RPMI8226 (cell line): Measurements from ENCODE around the gene ABCC11.

Experiments used
- DNase-seq: peaks from one replicate; pipeline ENCODE4 v3.0.0-alpha.2; 2015

The ABCC11 gene

DNA sequence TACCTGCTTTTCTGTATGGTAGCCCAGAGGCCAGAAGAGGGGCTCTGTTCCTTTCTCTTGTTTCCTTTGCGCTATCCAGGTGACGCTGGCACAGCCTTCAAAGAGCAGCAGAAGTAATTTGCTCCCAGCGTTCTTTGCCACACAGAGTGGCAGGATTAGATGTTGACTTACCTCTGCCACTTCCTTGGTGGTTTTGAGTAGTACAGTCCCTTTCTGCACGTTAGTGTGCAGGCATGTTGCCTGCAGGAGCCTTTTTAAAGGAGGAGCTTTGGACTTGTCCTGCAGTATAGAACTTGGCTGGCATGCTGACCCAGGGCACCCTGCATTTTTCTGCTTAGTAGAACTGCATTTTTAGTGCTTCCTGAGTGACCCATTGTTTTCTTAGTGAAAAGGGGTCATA is at the start of gene ABCC11:
ABCC11 (minus strand) TSS at position 229 of the 400 bp plus-strand sequence. CDS start 15,618 bp downstream, outside the sequence.
- no peak for DNase-seq

GRCh38 chr16:48295488-48296281 is 48.3 kb upstream of the ABCC11 start:
- no peak for DNase-seq

DNA sequence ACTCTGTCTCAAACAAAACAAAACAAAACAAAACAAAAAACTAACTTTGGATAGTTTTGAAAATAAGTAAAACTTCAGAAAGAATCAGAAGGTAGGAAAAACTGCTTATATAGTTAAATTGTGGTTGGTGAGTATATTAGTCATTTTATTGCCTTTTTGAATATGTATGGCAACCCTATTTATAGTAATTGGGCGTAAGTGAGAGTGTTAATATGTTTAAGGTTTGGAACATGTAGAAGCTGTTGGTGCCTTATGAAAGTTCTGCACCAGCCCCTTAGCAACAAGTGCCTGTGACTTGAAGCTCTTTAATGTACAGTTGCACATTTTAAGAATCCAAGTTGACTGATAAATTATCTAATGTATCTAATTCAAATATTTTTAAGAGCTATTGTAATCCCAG is 47.4 kb upstream of the ABCC11 start:
- no peak for DNase-seq

DNA sequence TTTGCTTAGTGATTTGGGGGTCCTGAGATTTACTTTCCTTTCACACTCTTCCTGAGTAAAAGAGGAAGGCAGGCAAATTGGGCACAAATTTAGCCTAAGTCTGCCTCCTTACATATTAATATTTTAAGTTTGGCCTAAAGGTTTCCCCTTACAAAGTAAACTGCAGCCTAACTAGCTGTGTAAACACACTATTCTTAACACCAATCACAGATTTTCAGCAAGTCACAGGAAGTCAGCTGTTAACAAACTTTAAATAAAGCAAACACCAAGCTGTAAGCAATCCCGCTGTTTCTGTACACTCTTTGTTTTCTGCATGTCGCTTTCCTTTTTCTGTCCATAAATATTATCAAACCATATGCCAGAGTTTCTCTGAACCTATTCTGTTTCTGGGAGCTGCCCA is 45.1 kb upstream of the ABCC11 start:
- no peak for DNase-seq

DNA sequence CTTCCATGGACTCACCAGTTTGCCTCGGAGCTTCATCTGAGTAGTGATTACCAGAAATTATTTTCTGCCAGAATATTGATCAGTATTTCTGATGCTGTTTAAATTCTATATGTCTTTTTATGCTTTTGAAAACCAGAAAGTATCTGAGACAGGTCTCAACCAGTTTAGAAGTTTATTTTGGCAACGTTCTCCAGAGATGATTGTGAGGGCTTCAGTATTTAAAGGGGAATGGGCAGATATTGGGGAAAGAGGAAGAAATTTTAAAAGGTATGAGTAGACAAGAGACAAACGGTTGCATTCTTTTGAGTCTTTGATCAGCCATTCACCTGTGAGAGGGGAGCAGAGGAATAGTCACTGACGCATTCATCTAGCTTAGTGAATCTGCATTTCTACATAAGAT is 44.4 kb upstream of the ABCC11 start:
- DNase-seq: no peak

DNA sequence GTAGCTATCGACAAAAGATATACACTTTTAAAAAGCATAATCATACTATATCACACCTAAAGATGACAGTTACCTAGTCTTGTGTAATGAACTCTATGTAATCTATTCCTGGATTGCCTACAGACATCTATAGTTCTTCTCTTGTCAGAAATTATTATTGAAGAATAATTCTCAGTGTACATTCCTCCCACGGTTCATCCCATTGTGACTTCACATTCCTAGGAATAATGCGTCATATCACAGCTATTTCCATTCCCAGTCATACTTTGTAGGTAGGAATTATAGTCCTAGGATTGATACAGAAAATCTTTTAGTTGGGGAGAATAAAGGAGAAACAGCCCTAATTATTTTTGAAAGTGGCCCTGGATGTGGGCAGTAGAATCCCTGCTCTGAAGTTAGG is 44.0 kb upstream of the ABCC11 start:
- no peak for DNase-seq

DNA sequence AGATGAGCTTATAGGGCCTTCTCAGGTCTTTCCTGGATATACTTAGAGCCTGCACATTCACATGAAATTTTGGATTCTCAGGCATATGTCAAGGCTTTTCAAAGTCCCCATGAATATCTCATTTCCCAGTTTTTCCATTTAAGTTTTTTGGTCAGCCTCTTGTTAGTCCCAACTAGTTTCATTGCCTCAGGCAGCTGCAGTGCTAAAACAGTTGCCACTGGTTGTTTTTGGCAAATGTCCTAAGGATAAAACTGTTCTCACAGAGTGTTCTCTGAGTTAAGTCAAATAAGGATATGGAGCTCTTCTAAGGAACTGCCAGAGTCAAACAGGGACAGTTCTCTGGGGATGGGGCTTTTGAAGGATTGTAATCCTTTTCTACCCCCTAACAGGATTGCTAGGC is 39.9 kb upstream of the ABCC11 start:
- no peak for DNase-seq

DNA sequence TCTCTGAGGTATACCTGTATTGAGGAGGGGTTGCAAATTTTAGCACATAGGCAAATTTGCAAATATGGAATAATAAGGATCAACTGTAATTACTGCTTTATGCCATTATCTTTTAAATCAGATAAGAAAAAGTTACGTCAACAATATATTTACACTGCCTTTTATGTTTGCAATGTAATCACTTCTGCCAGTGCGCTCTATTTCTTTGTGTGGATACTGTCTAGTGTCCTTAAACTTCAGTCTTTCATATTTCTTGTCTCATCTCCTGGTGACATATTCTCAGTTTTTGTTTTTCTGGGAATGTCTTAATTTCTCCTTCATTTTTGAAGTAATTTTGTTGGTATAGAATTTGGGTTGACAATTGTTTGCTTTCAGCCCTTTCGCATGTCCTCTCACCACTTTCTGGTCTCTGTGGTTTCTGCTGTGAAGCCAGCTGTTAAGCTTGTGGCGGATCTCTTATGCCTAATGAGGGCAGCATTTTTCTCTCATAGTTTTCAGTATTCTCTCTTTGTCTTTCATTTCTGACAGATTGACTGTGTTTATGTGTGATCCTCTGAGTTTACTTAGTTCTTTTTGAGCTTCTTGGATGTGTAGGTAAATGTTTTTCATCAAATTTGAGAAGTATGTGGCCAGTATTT is 37.6 kb upstream of the ABCC11 start:
- no peak for DNase-seq

DNA sequence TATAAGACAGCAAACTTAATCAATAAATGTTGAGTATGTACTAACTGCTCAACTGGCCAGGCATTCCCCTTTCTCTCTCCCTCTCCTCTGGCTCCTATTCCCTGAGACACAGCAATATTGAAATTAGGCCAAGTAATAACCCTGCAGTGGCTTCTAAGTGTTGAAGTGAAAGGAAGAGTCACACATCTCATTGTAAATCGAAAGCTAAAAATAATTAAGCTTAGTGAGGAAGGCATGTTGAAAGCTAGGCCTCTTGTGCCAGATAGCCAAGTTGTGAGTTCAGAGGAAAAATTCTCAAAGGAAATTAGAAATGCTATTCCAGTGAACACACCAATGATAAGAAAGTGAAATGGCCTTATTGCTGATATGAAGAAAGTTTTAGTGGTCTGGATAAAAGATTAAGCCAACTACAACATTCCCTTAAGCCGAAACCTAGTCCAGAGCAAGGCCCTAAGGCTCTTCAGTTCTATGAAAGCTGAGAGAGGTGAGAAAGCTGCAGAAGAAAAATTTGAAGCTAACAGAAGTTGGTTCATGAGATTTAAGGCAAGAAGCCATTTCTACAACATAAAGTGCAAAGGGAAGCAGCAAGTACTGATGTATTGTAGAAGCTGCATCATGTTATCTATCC is 35.4 kb upstream of the ABCC11 start:
- DNase-seq: no peak

DNA sequence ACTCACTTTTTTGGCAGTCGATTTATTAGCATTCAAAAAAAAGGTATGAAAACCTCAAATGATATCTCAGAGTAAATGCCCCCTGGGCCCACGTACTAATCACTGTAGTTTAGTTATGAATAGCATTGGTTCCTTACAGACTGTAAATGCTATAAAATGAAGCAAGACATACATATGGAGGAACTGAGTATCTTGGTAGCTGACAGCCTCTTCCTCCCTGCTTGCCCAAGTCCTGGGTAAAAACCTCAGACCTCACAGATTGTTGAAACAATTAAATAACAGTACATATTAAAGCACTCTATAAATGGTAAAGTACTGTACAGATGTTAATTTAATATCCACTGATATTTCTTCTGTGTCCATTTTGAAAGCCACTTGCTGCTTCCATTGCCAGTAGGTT is 33.2 kb upstream of the ABCC11 start:
- no peak for DNase-seq

GRCh38 chr16:48279199-48279598 is 31.9 kb upstream of the ABCC11 start:
- DNase-seq: no peak

DNA sequence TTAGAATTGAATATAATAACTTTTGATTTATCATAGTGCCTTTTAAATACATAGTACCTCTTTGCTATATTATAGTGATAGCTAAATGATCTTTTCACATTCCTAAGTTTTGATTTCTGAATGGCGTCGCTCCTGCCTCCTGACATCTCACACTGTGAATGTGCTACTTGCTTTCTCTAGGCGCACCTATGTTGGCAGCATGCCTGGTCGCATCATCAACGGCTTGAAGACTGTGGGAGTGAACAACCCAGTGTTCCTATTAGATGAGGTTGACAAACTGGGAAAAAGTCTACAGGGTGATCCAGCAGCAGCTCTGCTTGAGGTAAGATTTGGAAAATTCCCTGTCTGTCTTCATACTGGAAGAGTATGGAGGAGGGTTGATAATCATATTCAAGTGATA is 29.8 kb upstream of the ABCC11 start:
- no peak for DNase-seq

GRCh38 chr16:48276102-48276501 is 28.8 kb upstream of the ABCC11 start:
- no peak for DNase-seq

DNA sequence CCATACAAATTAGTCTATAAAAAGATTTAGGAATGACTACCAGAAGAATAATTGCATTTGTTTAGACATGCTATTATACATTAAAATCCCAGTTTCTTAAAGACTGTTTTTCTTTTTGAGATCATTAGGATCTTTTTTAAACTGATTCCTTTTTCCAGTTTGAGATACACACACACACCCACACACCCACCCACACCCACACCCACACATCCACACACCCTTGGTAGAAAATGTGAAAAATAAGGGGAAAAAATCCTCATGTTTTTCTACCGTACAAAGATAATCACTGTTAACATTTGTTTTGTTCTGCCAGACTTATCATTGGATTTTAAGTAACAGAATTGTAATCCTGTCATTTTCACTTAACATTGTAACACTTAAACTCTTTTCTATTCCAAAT is 27.1 kb upstream of the ABCC11 start:
- no peak for DNase-seq

DNA sequence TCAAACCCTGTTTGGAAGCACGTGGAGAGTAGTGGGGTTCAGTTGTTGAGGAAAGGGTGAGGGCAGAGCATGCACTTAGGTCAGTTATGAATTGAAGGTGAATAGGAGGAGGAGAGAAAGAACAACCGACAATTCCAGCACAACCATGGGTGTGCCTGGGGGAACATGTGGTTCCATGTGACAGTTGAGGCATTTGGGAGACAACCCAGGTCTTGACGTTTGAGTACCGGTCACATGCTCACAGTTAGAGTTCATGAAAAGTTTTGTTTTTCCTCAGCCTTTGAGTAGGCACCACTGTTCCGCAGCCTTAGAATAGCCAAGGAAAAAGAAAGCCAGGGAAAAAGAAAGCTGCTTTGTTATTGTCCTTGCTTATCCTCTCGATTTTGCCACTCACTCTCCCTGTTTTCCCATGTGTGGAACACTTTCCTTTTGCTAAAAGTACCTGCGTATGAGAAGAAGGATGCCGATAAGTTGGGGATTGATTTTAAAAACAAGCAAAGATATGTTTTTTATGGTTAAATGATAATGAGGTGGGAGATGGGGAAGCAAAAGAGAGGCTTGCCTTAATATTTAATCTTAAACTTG is 25.6 kb upstream of the ABCC11 start:
- DNase-seq: no peak

GRCh38 chr16:48271728-48272127 is 24.4 kb upstream of the ABCC11 start:
- DNase-seq: no peak

DNA sequence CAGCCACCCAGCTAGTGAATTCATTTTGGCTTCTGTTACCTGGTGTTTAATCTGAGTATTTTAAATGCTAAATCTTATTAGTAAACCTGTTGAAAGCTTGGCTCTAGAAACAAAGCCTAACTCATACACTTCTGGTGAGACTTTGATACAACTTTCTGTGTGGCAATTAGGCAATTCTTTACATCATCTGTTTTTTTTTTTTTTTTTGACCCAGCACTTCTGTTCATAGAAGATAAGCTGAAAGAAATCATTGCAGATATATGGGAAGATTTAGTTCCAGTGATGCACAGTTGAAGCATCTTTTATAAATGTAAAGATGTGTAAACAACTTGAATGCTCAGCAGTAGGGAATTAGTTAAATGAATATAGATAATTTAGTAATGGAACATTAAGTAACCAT is 21.7 kb upstream of the ABCC11 start:
- no peak for DNase-seq

DNA sequence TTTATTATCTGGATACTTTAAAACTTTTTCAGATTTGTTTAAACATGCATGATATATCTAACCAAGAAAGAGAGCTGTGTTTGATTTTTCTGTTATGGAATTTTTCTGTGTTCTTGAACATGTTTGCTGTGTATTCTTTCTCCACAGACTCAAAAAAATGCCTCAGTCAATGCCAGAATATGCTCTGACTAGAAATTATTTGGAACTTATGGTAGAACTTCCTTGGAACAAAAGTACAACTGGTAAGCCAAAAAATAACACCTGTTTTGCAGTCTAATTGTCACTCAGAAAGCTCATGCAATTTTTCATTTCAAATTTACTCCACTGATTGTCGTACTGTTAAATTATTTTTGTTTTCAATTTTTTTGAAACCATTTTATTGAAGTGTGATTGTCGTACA is 15.3 kb upstream of the ABCC11 start:
- no peak for DNase-seq

DNA sequence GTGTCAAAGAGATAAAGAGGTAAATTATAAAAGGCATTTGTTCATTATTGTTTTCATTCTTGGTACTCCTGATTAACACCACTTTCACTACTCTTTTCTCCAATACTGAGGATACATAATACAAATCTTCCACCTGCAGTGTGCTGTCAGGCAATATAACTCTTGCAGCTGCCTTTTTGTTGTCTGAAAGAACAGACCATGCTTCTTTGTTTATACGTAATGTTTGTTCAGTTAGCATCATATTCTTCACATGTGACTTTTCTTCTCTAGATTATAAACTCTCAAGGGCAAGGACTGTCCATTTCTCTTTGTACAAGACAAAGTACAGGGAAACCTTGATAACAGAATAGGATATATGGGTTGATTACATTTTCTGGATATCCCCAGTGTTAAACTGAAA is 14.2 kb upstream of the ABCC11 start:
- no peak for DNase-seq

GRCh38 chr16:48256579-48257177 is 9.3 kb upstream of the ABCC11 start:
- DNase-seq: no peak

DNA sequence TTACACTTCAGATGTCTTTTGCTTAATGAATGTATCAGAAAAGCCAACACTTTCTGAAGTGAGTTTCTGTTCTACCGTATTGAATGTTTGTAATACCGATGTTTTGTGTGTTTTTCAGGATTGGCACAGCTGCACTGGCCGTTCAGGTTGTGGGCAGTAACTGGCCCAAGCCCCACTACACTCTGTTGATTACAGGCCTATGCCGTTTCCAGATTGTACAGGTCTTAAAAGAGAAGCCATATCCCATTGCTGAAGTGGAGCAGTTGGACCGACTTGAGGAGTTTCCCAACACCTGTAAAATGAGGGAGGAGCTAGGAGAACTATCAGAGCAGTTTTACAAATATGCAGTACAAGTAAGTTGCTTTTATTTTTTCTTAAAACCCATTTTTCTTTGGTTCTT is 4.7 kb upstream of the ABCC11 start:
- DNase-seq: no peak

GRCh38 chr16:48250520-48251278 is 3.4 kb upstream of the ABCC11 start:
- no peak for DNase-seq

- DNase-seq: no peak
These were observed 1.3 kb downstream of the ABCC11 start for GRCh38 chr16:48246066-48246465.
